K562 (cell line): ENCODE measurements around the gene C16orf89. TPM values are rescaled to one million over a fixed set of nuclear protein-coding genes. Genes with fewer than 3 reads are reported as not detected.

Experiments used
- ATF7 ChIP-seq: fragments of 450-650 bp; IDR thresholded peaks from 2 replicates; pipeline ENCODE4 v1.7.1; 2014; ENCODE audit warnings: mild to moderate bottlenecking, moderate library complexity
- CEBPB ChIP-seq: fragments of 450-650 bp; IDR thresholded peaks from 2 replicates; pipeline ENCODE4 v1.6.1; 2016; ENCODE audit warnings: missing genetic modification characterization, missing compliant biosample characterization
- CREBBP ChIP-seq: IDR thresholded peaks from one replicate; pipeline ENCODE4 v1.6.1; 2012; ENCODE audit warnings: low read depth, mild to moderate bottlenecking, control low read depth, inconsistent platforms, low read length
- CXXC5 ChIP-seq: fragments of 250-450 bp; sonication (Bioruptor Pico); IDR thresholded peaks from 2 replicates; pipeline ENCODE4 v1.8.0; 2022; ENCODE audit warnings: inconsistent platforms, mild to moderate bottlenecking, moderate library complexity
- E2F6 ChIP-seq, 2 experiments: IDR thresholded peaks; 2 replicates each; pipeline ENCODE4 v1.6.1; 2011; ENCODE audit warnings: borderline replicate concordance in 1 of 2, control low read depth in 1 of 2, low read depth in 1 of 2, low read length in 1 of 2, mild to moderate bottlenecking in 1 of 2, mixed read lengths in 1 of 2, moderate library complexity in 1 of 2; ENCODE audit not compliant: insufficient read depth in 1 of 2, insufficient read length in 1 of 2, poor library complexity in 1 of 2, severe bottlenecking in 1 of 2; ENCODE audit errors: extremely low read depth in 1 of 2
- MAZ ChIP-seq, 2 experiments: fragments of 450-650 bp in 1 of 2; sonication (generic) in 1 of 2; formaldehyde crosslinking; IDR thresholded peaks in 1 of 2; conservative IDR thresholded peaks in 1 of 2; 2 replicates each; pipeline versions ENCODE4 v1.4.0 to v1.5.0; 2020; ENCODE audit warnings: mild to moderate bottlenecking in 1 of 2, missing genetic modification reagents in 1 of 2
- MLLT1 ChIP-seq, 2 experiments: fragments of 450-650 bp; IDR thresholded peaks; 2 replicates each; pipeline ENCODE4 v1.6.1; 2016
- NR1H2 ChIP-seq: sonication (generic); formaldehyde crosslinking; IDR thresholded peaks from 2 replicates; pipeline ENCODE4 v1.4.0; 2020; ENCODE audit warnings: mild to moderate bottlenecking, missing genetic modification reagents
- PCBP1 ChIP-seq: fragments of 200-400 bp; formaldehyde crosslinking; IDR thresholded peaks from 2 replicates; pipeline ENCODE4 v1.6.1; 2018; ENCODE audit warnings: mild to moderate bottlenecking, low read depth, low read length; ENCODE audit not compliant: poor library complexity, severe bottlenecking
- RBBP5 ChIP-seq: fragments of 200-600 bp; sonication (generic); IDR thresholded peaks from 2 replicates; pipeline ENCODE4 v1.6.1; 2012; ENCODE audit warnings: borderline replicate concordance, mild to moderate bottlenecking, low read length, control low read depth, inconsistent platforms; ENCODE audit not compliant: insufficient read depth, poor library complexity, severe bottlenecking
- SMAD3 ChIP-seq: fragments of 450-650 bp; formaldehyde crosslinking; conservative IDR thresholded peaks from 2 replicates; pipeline ENCODE4 v1.4.0; 2020; ENCODE audit warnings: mild to moderate bottlenecking
- SMAD4 ChIP-seq: fragments of 250-450 bp; sonication (Bioruptor Pico); conservative IDR thresholded peaks from 2 replicates; pipeline ENCODE4 v1.8.0; 2021; ENCODE audit warnings: inconsistent platforms, mild to moderate bottlenecking, moderate library complexity
- SMC3 ChIP-seq: conservative IDR thresholded peaks from 2 replicates; pipeline ENCODE4 v1.6.1; 2011; ENCODE audit warnings: low read depth, low read length, improper control_type of control experiment; ENCODE audit not compliant: insufficient read depth
- TAF7 ChIP-seq: fragments of 450-650 bp; IDR thresholded peaks from 2 replicates; pipeline ENCODE4 v1.6.1; 2016; ENCODE audit warnings: missing genetic modification characterization, missing compliant biosample characterization
- USF1 ChIP-seq: sonication (generic); formaldehyde crosslinking; IDR thresholded peaks from 2 replicates; pipeline ENCODE4 v1.9.0; 2022; ENCODE audit warnings: mild to moderate bottlenecking, missing genetic modification reagents
- ZBED1 ChIP-seq: IDR thresholded peaks from 2 replicates; pipeline ENCODE4 v1.6.1; 2014
- ZNF316 ChIP-seq: fragments of 450-650 bp; IDR thresholded peaks from 2 replicates; pipeline ENCODE4 v1.6.1; 2016
- ZNF324 ChIP-seq: fragments of 250-450 bp; sonication (Bioruptor Pico); IDR thresholded peaks from 2 replicates; pipeline ENCODE4 v1.4.0; 2020; ENCODE audit warnings: mild to moderate bottlenecking
- polyA plus RNA-seq, 8 experiments: library from polyadenylated mRNA; depleted of rRNA in 4 of 8; stranded (reverse) in 5 of 8; unstranded in 3 of 8; fragments of >200 nt; fragmentation: Nextera tagmentation in 2 of 8; fragmentation: Illumina TruSeq in 1 of 8; extraction: Ambion mirVana in 2 of 8; extraction: Trizol in 1 of 8; gene quantifications; 2 replicates each; pipeline versions ENCODE4 v1.2.1 to v1.2.3, GENCODE V29; 2011 to 2014; ENCODE audit warnings: inconsistent platforms in 1 of 8, missing spikeins in 1 of 8
- total RNA-seq, 7 experiments: library from RNA; depleted of rRNA in 6 of 7; stranded (reverse); fragments of >200 nt in 6 of 7; fragmentation: Illumina TruSeq in 2 of 7; extraction: Trizol in 2 of 7; gene quantifications; 2 replicates each; pipeline versions ENCODE4 v1.2.1 to v1.2.3, GENCODE V29; 2011 to 2021; ENCODE audit warnings: low replicate concordance in 1 of 7
- TF ChIP-seq, protein P1 (sequence below): IDR thresholded peaks from 3 replicates; pipeline ENCODE4 v1.6.1; 2011; ENCODE audit warnings: borderline replicate concordance, mild to moderate bottlenecking; ENCODE audit not compliant: insufficient read length, insufficient read depth
- TF ChIP-seq, protein P2 (sequence below), 3 experiments: fragments of 200-800 bp in 1 of 3; sonication (Bioruptor generic) in 1 of 3; sonication (generic) in 1 of 3; formaldehyde crosslinking in 1 of 3; IDR thresholded peaks; 2 replicates each; pipeline versions ENCODE4 v1.6.1 to v1.8.0; 2016 to 2022; ENCODE audit warnings: mild to moderate bottlenecking in 2 of 3, missing compliant biosample characterization in 2 of 3, missing genetic modification characterization in 2 of 3, missing genetic modification reagents in 1 of 3

The C16orf89 gene
- total and polyA plus RNA-seq, 9 of the 15 experiments (the other 6 are each of a cell fraction or from before 2014, with no cell fraction given): not detected

GRCh38 chr16:5033256-5034166 lies 32.2 kb downstream of the C16orf89 start, which contains the start of gene NAGPA (continued):
- TF ChIP-seq, protein P1, sequence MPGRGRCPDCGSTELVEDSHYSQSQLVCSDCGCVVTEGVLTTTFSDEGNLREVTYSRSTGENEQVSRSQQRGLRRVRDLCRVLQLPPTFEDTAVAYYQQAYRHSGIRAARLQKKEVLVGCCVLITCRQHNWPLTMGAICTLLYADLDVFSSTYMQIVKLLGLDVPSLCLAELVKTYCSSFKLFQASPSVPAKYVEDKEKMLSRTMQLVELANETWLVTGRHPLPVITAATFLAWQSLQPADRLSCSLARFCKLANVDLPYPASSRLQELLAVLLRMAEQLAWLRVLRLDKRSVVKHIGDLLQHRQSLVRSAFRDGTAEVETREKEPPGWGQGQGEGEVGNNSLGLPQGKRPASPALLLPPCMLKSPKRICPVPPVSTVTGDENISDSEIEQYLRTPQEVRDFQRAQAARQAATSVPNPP: no peak
- TF ChIP-seq, protein P2, sequence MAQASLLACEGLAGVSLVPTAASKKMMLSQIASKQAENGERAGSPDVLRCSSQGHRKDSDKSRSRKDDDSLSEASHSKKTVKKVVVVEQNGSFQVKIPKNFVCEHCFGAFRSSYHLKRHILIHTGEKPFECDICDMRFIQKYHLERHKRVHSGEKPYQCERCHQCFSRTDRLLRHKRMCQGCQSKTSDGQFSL (CRISPR knock-in tag; IDR thresholded peaks at IDR 0.05): 0 out of 2 replicates have a peak, but pooled peaks have one; percentile 32
- TF ChIP-seq, protein P2 (tag; IDR thresholded peaks at IDR 0.05): no peak
- TF ChIP-seq SMAD3: 0 out of 2 replicates have a peak, but pooled peaks have one; percentile 47
- 0 out of 2 replicates have a peak, but pooled peaks have one; percentile 47 for TF ChIP-seq NR1H2
- peak; percentile 50 for TF ChIP-seq PCBP1
- TF ChIP-seq CREBBP: no peak
- 0 out of 2 replicates have a peak, but pooled peaks have one; percentile 45 for TF ChIP-seq ZBED1
- peak in 1 of 2 experiments; percentile 41; a peak in 1 of 4 replicates for TF ChIP-seq MLLT1 (IDR thresholded peaks at IDR 0.05)
- 0 out of 2 replicates have a peak, but pooled peaks have one; percentile 36 for TF ChIP-seq SMAD4
- TF ChIP-seq ATF7: peak; percentile 69
- peak; percentile 100 for TF ChIP-seq USF1 (CRISPR knock-in tag)
- TF ChIP-seq ZNF324: no peak
- no peak for TF ChIP-seq CEBPB (tag)
- TF ChIP-seq E2F6 (IDR thresholded peaks at IDR 0.05; ENCODE audit: borderline replicate concordance in 1 of 2, extremely low read depth in 1 of 2, insufficient read depth in 1 of 2, insufficient read length in 1 of 2, low read depth in 1 of 2, low read length in 1 of 2, poor library complexity in 1 of 2, severe bottlenecking in 1 of 2): peak; percentile 10 to 73
- TF ChIP-seq MAZ (CRISPR knock-in tag; conservative IDR thresholded peaks at IDR 0.05 in 1 of 2, IDR thresholded peaks at IDR 0.05 in 1 of 2): peak in 1 of 2 experiments; percentile 63; a peak in 2 of 4 replicates
- TF ChIP-seq CXXC5 (CRISPR knock-in tag): peak; percentile 64
- no peak for TF ChIP-seq ZNF316
- peak; percentile 67 for TF ChIP-seq RBBP5
- TF ChIP-seq TAF7: 0 out of 2 replicates have a peak, but pooled peaks have one; percentile 37
- TF ChIP-seq SMC3: no peak
